Prostate gland (tissue), 2 donors: ENCODE data around the gene TM7SF3.

Experiments used
- CTCF ChIP-seq, 4 experiments: fragments of 200-600 bp in 2 of 4; fragments of 450-650 bp in 2 of 4; sonication (generic) in 2 of 4; IDR thresholded peaks; 1 replicate in 3 of 4; 2 replicates in 1 of 4; pipeline ENCODE4 v1.5.1; 2016 to 2019; ENCODE audit warnings: antibody characterized with exemption in 4 of 4, mild to moderate bottlenecking in 2 of 4, moderate library complexity in 2 of 4
- POLR2A ChIP-seq: fragments of 450-650 bp; IDR thresholded peaks from one replicate; pipeline ENCODE4 v1.6.1; 2016; ENCODE audit warnings: antibody characterized with exemption, mild to moderate bottlenecking

DNA sequence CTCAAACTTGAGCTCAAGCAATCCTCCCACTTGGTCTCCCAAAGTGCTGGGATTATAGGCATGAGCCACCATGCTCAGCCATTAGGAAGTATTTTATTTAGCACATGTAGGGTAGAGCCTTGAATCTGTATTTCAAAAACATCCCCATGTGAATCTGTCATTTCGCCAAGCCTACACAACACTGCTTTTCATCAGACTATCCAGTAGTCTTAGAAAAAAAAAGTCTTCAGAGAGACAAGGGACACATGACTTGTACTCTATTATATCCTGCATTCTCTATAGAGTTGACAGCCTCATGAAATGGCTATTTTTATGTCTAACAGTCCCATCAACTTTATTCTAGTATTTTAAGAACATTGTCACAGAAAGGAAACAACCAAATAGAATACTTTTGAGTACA lies 35.4 kb downstream of the TM7SF3 start:
- TF ChIP-seq CTCF (IDR thresholded peaks at IDR 0.05) (no peak), POLR2A (no peak)
